Thymus (tissue), 11 donors: ENCODE data around the gene SCYGR3. TPM values are rescaled to one million over a fixed set of nuclear protein-coding genes. Genes with fewer than 3 reads are reported as not detected.
"Not testable (repeated sequence)": the region's sequence is repeated elsewhere in the genome, so short reads cannot be mapped to it uniquely, and the experiment has no call there.

Experiments used
- DNase-seq, 9 donors: peaks; one replicate each; pipeline ENCODE4 v3.0.0-alpha.2; 2013; ENCODE audit warnings: low spot score in 9 of 9, low read depth in 6 of 9, missing footprints in 1 of 9
- H3K27ac ChIP-seq, 2 donors: one replicate each; pipeline ENCODE4 v1.5.1; 2013; ENCODE audit warnings: control low read depth in 1 of 2, low read depth in 1 of 2, low read length in 1 of 2, mild to moderate bottlenecking in 1 of 2, moderate library complexity in 1 of 2
- H3K27me3 ChIP-seq, 2 donors: one replicate each; pipeline ENCODE4 v1.5.1; 2013; ENCODE audit warnings: low read length in 1 of 2; ENCODE audit not compliant: control insufficient read depth in 2 of 2, insufficient read depth in 1 of 2
- H3K36me3 ChIP-seq, 2 donors: one replicate each; pipeline ENCODE4 v1.5.1; 2013; ENCODE audit warnings: low read length in 1 of 2, mild to moderate bottlenecking in 1 of 2, moderate library complexity in 1 of 2; ENCODE audit not compliant: control insufficient read depth in 2 of 2, insufficient read depth in 2 of 2
- H3K4me1 ChIP-seq, 2 donors: one replicate each; pipeline ENCODE4 v1.5.1; 2013; ENCODE audit warnings: low read length in 2 of 2; ENCODE audit not compliant: control insufficient read depth in 2 of 2, insufficient read depth in 2 of 2
- H3K4me3 ChIP-seq, 2 donors: one replicate each; pipeline ENCODE4 v1.5.1; 2013; ENCODE audit warnings: low read length in 2 of 2, control low read depth in 1 of 2, mild to moderate bottlenecking in 1 of 2
- H3K9me3 ChIP-seq, 2 donors: one replicate each; pipeline ENCODE4 v1.5.1; 2013; ENCODE audit warnings: low read length in 1 of 2, mild to moderate bottlenecking in 1 of 2; ENCODE audit not compliant: control insufficient read depth in 2 of 2, insufficient read depth in 1 of 2
- WGBS: extraction: QIAGEN DNeasy Blood & Tissue Kit; methylation state at CpG from one replicate; pipeline ENCODE4 v1.1.7; 2013; 5-methylcytosine and 5-hydroxymethylcytosine counted together
- polyA plus RNA-seq: library from polyadenylated mRNA; stranded (reverse); fragments of 200-250 nt; gene quantifications from one replicate; pipeline ENCODE4 v1.2.3, GENCODE V29; 2013
- total RNA-seq: library from RNA; stranded (reverse); fragments of 120-200 nt; gene quantifications from one replicate; pipeline ENCODE4 v1.2.4, GENCODE V29; 2013
- donor health status: healthy.

Gene SCYGR3
- total and polyA plus RNA-seq, 2 donors = not detected

DNA sequence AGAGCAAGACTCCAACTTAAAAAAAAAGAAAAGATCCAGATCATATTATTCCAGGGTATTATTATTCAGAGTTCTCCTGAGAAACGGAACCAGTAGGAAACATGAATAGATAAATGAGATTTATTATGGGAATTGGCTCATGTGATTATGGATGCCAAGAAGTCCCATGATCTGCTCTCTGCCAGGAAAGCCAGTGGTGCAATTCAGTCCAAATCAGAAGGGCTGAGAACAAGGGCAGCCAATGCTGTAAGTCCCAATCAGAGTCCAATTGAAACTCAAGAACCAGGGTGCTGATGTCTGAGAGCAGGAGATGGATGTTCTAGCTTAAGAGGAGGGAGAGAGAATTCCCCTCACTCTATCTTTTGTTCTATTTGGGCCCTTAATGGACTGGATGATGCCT is 8.2 kb downstream of the SCYGR3 start:
- no peaks in the 10 kb centered on the region for H3K27me3 ChIP-seq
- no peak for DNase-seq
- peaks cover 0 to 4% of the 10 kb centered on the region in 2 donors for H3K9me3 ChIP-seq
- H3K4me1 ChIP-seq = no peaks in the 10 kb centered on the region
- WGBS = 96% methylated on average over 1 of the region's 1 CpG
- H3K4me3 ChIP-seq = no peak overlapping the region
- no peak overlapping the region for H3K27ac ChIP-seq
- H3K36me3 ChIP-seq = no peaks in the 10 kb centered on the region

- WGBS = 62% methylated on average over 3 of the region's 3 CpGs
- DNase-seq = no peak
- H3K27ac ChIP-seq = no peak overlapping the region
- peaks cover 0 to 3% of the 10 kb centered on the region in 2 donors for H3K9me3 ChIP-seq
- no peaks in the 10 kb centered on the region for H3K27me3 ChIP-seq
- H3K4me1 ChIP-seq = no peaks in the 10 kb centered on the region
- H3K36me3 ChIP-seq = no peaks in the 10 kb centered on the region
- H3K4me3 ChIP-seq = no peak overlapping the region
These were observed 12.3 kb downstream of the SCYGR3 start for GRCh38 chr2:227602358-227602757.

DNA sequence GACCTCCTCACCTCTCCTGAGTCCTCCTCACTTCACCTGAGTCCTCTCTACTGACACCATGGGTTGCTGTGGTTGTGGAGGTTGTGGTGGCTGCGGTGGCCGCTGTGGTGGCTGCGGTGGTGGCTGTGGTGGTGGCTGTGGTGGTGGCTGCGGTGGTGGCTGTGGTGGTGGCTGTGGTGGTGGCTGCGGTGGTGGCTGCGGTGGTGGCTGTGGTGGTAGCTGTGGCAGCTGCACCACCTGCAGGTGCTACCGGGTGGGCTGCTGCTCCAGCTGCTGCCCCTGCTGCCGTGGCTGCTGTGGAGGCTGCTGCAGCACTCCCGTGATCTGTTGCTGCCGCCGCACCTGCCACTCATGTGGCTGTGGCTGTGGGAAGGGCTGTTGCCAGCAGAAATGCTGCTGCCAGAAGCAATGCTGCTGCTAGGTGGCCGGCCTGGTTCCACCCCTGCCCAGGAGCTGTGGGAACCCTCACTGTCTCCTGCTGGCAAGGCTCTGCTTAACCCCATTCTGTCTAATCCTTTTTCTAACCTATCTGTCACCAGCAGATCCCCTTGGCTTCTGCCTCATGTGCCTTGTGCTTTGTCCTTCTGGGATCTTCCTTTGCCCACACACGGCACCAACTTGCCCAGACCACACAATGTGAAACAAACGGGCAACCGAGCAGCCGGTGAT is 15.7 kb downstream of the SCYGR3 start, which contains the start of gene SCYGR2:
TSS of gene SCYGR2 (plus strand) at position 59 of the 669 bp plus-strand sequence. CDS start at position 59, 0 bp downstream.
- not testable (repeated sequence) for H3K4me3 ChIP-seq, H3K27ac ChIP-seq, H3K9me3 ChIP-seq, H3K36me3 ChIP-seq, DNase-seq, H3K4me1 ChIP-seq, H3K27me3 ChIP-seq
- WGBS = 88% methylated on average over 16 of the region's 16 CpGs

GRCh38 chr2:227597998-227598397 is 16.6 kb downstream of the SCYGR3 start:
- DNase-seq = no peak
- Histone ChIP-seq H3K9me3 (peaks cover 0 to 3% of the 10 kb centered on the region in 2 donors), H3K4me3 (no peak overlapping the region), H3K27me3 (no peaks in the 10 kb centered on the region), H3K36me3 (no peaks in the 10 kb centered on the region), H3K27ac (no peak overlapping the region), H3K4me1 (no peaks in the 10 kb centered on the region)
- 93% methylated on average over 4 of the region's 4 CpGs for WGBS

DNA sequence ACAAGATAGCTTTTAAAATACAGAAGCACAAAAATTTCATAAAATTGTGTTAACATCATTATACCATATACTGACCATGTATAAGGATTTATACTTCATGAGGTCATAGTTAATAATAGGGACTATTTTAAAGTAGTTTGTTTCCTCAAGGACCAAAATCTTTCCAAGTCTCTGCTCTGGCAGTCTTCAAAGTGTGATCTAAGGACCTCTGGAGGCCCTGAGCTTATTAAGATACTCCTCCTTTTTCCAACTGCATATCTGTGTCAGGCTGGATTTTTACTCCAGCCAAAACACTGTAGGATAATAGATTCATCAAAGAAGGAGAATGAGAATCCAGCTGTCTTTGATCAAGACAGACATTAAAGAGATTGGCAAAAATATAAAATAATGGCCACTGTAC is 17.6 kb downstream of the SCYGR3 start:
- H3K9me3 ChIP-seq = peaks cover 0 to 3% of the 10 kb centered on the region in 2 donors
- H3K4me3 ChIP-seq = no peak overlapping the region
- DNase-seq = no peak
- no peaks in the 10 kb centered on the region for H3K27me3 ChIP-seq
- no peaks in the 10 kb centered on the region for H3K4me1 ChIP-seq
- no peak overlapping the region for H3K27ac ChIP-seq
- H3K36me3 ChIP-seq = no peaks in the 10 kb centered on the region

DNA sequence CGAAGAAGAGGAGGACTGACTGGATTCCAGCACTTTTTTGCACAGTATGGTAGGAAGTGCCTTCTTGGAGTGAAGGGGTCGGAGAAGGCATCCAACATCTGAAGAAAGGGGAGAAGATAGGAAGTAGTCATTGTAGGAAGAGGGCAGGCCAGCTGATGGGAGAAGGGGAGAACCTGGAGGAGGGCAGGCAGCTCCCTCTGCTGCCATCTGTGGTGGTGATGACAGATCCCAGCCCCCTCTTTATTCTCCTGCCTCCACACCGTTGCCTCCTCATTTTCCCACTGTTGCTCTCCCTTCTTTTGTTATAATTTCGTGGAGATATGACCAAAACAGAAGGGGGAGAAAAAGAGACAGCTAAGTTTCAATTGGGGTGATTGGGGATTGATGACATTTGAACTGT is 18.8 kb downstream of the SCYGR3 start:
- H3K36me3 ChIP-seq = no peaks in the 10 kb centered on the region
- no peaks in the 10 kb centered on the region for H3K27me3 ChIP-seq
- H3K9me3 ChIP-seq = no peaks in the 10 kb centered on the region
- 66% methylated on average over 4 of the region's 4 CpGs for WGBS
- no peak for DNase-seq
- H3K27ac ChIP-seq = no peak overlapping the region
- H3K4me3 ChIP-seq = no peak overlapping the region
- H3K4me1 ChIP-seq = no peaks in the 10 kb centered on the region

GRCh38 chr2:227592694-227593387 is 21.8 kb downstream of the SCYGR3 start:
- H3K36me3 ChIP-seq = no peaks in the 10 kb centered on the region
- 91% methylated on average over 1 of the region's 1 CpG for WGBS
- no peaks in the 10 kb centered on the region for H3K9me3 ChIP-seq

GRCh38 chr2:227582369-227582768 is 32.3 kb downstream of the SCYGR3 start:
- no peaks in the 10 kb centered on the region for H3K27me3 ChIP-seq
- H3K9me3 ChIP-seq = no peaks in the 10 kb centered on the region
- H3K4me3 ChIP-seq = no peak overlapping the region
- no peak overlapping the region for H3K27ac ChIP-seq
- H3K4me1 ChIP-seq = no peaks in the 10 kb centered on the region
- DNase-seq = no peak
- H3K36me3 ChIP-seq = no peaks in the 10 kb centered on the region

More at GRCh38 chr2:227592694-227593387, 21.8 kb downstream of the SCYGR3 start:
- Histone ChIP-seq H3K4me3 (no peak overlapping the region), H3K4me1 (no peaks in the 10 kb centered on the region), H3K27me3 (no peaks in the 10 kb centered on the region), H3K27ac (no peak overlapping the region)
- DNase-seq = no peak

- Histone ChIP-seq H3K4me1 (no peaks in the 10 kb centered on the region), H3K9me3 (no peaks in the 10 kb centered on the region), H3K36me3 (no peaks in the 10 kb centered on the region), H3K4me3 (no peak overlapping the region), H3K27ac (no peak overlapping the region), H3K27me3 (no peaks in the 10 kb centered on the region)
- no peak for DNase-seq
- WGBS = 45% methylated on average over 1 of the region's 1 CpG
These were observed 34.8 kb downstream of the SCYGR3 start for GRCh38 chr2:227579791-227580190.
